Measurements from ENCODE around the gene RGS8.

The RGS8 gene

DNA sequence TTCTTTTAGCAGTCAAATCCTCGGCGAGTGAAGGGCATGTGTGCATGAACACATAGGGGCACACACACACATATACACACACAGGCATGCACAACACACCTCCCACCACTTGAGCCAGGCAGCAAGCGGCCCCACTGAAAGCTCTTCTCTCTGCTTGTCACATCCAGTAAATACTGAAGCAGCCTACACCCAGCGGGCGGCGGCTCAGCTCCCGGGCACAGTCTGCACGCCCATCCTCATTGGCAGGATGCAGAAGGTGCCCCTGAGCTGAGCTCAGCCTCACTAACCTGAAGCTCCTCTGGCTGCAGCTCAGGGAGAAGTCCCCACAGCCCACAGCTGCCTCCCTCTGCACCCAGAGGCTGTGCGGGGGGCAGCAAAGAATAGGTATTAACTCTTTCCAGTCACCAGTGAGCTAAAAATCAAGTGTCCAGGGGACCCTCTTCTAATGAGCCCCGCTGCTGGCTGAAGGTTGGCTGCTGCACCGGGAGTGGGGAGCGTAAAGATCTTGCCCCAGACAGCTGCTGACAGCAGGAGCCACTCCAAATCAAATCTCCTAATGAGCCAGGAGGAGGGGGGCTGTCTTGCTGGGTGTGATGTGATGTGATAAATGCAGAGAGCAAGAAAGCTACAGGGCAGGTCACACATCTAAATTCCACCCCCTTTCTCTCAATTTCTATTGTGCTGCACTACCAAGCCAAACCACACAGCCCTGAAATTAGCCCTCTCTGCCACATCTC is 12.5 kb downstream of the RGS8 start:
- no peak overlapping the region for H3K27ac ChIP-seq
- TF ChIP-seq ZFX (IDR thresholded peaks at IDR 0.05; ENCODE audit: borderline replicate concordance) (no peak), CTCF (IDR thresholded peaks at IDR 0.05) (no peak)

- H3K27ac ChIP-seq, result no peak overlapping the region
- TF ChIP-seq ZFX (IDR thresholded peaks at IDR 0.05; ENCODE audit: borderline replicate concordance) (no peak), CTCF (IDR thresholded peaks at IDR 0.05) (no peak)
Observed at GRCh38 chr1:182670032-182670749, 14.2 kb downstream of the RGS8 start.

GRCh38 chr1:182669266-182669665 is 15.1 kb downstream of the RGS8 start:
- H3K27ac ChIP-seq, result no peak overlapping the region
- TF ChIP-seq CTCF (IDR thresholded peaks at IDR 0.05), result no peak
- no peak for TF ChIP-seq ZFX (IDR thresholded peaks at IDR 0.05; ENCODE audit: borderline replicate concordance)

DNA sequence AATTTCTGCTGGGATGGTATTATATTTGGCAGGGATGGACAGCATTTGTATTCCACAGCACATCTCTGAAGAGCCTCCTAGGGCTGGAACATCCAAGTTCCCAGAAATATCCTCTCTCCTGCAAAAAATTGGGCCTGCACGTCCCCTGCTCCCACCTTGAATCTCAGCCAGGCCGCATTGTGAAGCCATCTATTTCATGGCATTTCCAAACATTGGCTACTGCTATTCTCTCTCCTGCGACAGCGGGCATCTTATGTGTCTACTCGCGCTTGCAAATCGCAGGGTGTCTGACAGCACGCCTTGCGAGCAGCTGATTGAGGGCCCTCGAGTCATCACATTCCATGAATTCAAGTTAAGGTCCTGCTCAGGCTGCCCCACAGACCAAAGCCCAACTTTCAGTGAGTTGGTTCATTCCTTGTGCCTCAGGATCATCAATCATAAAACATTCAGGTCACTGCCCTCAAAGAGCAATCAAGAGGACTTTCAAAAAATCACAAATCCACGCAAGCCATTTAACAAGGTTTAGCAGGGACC is 15.8 kb downstream of the RGS8 start:
- no peak for TF ChIP-seq CTCF (IDR thresholded peaks at IDR 0.05)
- TF ChIP-seq ZFX (IDR thresholded peaks at IDR 0.05; ENCODE audit: borderline replicate concordance), result no peak
- H3K27ac ChIP-seq, result no peak overlapping the region

DNA sequence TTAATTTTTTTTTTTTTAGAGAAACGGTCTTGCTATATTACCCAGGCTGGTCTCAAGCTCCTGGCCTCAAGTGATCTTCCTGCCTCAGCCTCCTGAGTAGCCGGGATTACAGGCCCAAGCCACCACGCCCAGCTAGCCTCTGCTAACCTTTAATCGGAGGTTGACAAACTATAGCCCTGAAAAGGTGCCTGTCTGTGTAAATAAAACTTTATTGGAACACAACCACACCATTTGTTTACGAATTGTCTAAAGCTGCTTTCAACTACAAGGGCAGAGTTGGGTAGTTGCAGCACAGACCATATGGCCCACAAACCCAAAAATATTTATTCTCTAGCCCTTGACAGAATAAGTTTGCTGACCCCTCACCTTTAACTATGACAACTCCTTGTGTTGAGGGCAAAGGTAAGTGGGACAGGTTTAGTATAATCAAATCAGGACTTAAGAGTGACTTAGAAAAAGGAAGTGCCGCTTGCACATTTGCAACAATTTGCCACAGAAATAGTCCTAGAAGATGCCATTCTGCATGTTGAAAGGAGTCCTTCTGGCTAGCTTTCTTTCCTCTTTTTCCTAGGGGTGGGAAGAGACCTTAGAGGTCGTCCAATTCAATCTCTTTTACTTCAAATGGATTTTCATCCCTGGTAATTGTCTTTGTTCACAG is 16.4 kb downstream of the RGS8 start:
- no peak for TF ChIP-seq ZFX (IDR thresholded peaks at IDR 0.05; ENCODE audit: borderline replicate concordance)
- TF ChIP-seq CTCF (IDR thresholded peaks at IDR 0.05), result no peak
- H3K27ac ChIP-seq, result no peak overlapping the region

DNA sequence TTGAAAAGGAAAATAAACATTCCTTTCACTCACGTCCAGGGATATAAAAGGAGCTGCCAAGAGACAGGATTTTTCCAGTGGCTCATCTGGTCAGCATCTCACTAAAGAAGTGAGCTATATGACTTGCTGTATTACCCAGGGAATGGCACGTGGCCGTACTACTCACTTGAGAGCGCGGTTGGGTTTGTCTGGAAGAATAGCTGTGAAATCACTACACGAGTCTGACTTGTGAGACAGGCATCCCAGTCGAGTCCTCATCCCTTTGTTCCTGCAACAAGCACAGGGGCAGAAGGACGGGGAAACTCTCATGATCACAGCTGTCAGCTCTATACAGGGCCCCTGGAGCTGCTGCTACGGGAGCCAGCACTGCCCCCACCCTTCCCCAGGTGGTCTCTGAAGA is 17.7 kb downstream of the RGS8 start:
- TF ChIP-seq ZFX (IDR thresholded peaks at IDR 0.05; ENCODE audit: borderline replicate concordance) (no peak), CTCF (IDR thresholded peaks at IDR 0.05) (no peak)
- no peak overlapping the region for H3K27ac ChIP-seq

Data from 22Rv1 (cell line).